T-helper 2 cell treated with Interferon-gamma antibody and Interleukin-4, amounts not matched to agents 5 μg/mL and 100 μg/mL, for 36 hours (primary cell): Measurements from ENCODE around the gene CD274.

Experiments
- DNase-seq: peaks from one replicate; pipeline ENCODE4 v3.0.0; 2021; ENCODE audit warnings: low spot score
- H3K27ac Mint-ChIP-seq: one replicate; pipeline ENCODE4 v1.8.0; 2021; ENCODE audit warnings: mild to moderate bottlenecking, mixed read lengths
- H3K27me3 Mint-ChIP-seq: one replicate; pipeline ENCODE4 v1.8.0; 2021; ENCODE audit warnings: low read depth, mixed read lengths
- H3K36me3 Mint-ChIP-seq: one replicate; pipeline ENCODE4 v1.8.0; 2021; ENCODE audit warnings: low read depth, mixed read lengths
- H3K4me1 Mint-ChIP-seq: one replicate; pipeline ENCODE4 v1.8.0; 2021; ENCODE audit warnings: low read depth, mixed read lengths
- H3K4me3 Mint-ChIP-seq: one replicate; pipeline ENCODE4 v1.8.0; 2022; ENCODE audit warnings: mild to moderate bottlenecking, moderate library complexity, mixed read lengths
- H3K9me3 Mint-ChIP-seq: one replicate; pipeline ENCODE4 v1.8.0; 2021; ENCODE audit warnings: mixed read lengths

The CD274 gene

DNA sequence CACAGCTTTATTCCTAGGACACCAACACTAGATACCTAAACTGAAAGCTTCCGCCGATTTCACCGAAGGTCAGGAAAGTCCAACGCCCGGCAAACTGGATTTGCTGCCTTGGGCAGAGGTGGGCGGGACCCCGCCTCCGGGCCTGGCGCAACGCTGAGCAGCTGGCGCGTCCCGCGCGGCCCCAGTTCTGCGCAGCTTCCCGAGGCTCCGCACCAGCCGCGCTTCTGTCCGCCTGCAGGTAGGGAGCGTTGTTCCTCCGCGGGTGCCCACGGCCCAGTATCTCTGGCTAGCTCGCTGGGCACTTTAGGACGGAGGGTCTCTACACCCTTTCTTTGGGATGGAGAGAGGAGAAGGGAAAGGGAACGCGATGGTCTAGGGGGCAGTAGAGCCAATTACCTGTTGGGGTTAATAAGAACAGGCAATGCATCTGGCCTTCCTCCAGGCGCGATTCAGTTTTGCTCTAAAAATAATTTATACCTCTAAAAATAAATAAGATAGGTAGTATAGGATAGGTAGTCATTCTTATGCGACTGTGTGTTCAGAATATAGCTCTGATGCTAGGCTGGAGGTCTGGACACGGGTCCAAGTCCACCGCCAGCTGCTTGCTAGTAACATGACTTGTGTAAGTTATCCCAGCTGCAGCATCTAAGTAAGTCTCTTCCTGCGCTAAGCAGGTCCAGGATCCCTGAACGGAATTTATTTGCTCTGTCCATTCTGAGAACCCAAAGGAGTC is at the start of gene CD274:
TSS of gene CD274 (plus strand) at position 184 of the 733 bp plus-strand sequence. CDS start 5,572 bp downstream, outside the sequence.
- Mint-ChIP-seq H3K4me3 (peak within 1 kb of the TSS; percentile 89), H3K4me1 (peaks cover 61% of the 10 kb centered on the region), H3K36me3 (peaks cover 9% of the 10 kb centered on the region), H3K27ac (peak within 1 kb of the TSS; percentile 94), H3K27me3 (no peaks in the 10 kb centered on the region), H3K9me3 (no peaks in the 10 kb centered on the region)
- peak; percentile 93 for DNase-seq

DNA sequence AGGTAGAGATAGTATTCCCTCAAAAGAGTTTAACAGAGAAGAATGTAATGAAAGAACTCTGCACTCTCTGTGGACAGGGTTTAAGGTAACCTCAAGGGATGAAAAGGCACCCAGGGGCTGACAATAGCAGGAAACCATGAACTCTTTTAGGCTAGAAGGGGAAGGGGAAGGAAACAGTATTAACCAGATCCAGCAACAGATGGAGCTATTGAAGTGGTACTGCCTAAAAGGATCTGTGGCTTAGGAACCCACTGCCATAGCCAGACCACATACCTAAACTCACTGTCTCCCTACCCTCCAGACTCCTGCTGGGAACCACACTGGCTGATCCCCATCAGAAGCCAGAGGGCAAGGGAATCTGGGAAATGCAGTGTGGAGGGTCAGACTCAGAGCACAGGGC is 48.1 kb upstream of the CD274 start:
- peaks cover 23% of the 10 kb centered on the region for H3K36me3 Mint-ChIP-seq
- H3K27me3 Mint-ChIP-seq, result no peaks in the 10 kb centered on the region
- H3K4me1 Mint-ChIP-seq, result peaks cover 15% of the 10 kb centered on the region
- H3K9me3 Mint-ChIP-seq, result peaks cover 29% of the 10 kb centered on the region
- H3K27ac Mint-ChIP-seq, result no peak overlapping the region
- no peak overlapping the region for H3K4me3 Mint-ChIP-seq
- DNase-seq, result no peak

DNA sequence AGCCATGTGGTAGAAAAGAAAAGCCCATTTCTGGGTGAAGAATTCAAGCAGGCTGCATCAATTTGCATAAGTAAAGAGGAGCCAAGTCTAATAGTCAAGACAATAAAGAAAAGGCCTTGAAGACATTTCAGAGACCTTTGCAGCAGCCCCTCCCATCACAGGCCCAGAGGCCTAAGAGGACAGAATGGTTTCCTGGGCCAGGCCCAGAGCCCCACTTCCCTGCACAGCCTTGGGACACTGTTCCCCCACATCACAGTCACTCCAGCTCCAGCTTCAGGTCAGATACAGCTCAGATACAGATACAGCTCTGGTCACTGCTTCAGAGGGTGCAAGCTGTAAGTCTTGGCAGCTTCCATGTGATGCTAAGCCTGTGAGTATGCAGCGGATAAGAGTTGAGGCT is 41.7 kb upstream of the CD274 start:
- Mint-ChIP-seq H3K4me1 (peaks cover 3% of the 10 kb centered on the region), H3K36me3 (peaks cover 54% of the 10 kb centered on the region), H3K27me3 (no peaks in the 10 kb centered on the region), H3K4me3 (no peak overlapping the region), H3K9me3 (peaks cover 59% of the 10 kb centered on the region), H3K27ac (no peak overlapping the region)
- DNase-seq, result no peak

DNA sequence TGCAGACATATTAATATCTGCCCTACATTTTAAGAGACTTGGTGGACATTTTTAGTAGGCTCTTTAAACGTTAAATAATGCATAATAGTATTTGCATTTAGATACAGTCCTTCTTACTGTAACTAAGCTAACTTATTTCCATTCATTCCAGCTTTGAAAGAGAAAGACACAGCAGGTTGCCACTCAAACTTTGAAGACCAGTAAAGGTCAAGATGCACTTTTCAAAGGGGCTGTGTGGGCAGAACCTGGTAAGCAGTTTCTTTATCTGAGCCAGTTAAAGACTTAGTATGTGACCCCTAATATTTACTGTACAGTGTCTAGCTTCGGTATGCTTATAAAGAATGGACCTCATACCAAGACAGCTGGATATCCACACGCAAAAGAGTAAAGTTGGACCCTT is 33.4 kb upstream of the CD274 start:
- peaks cover 6% of the 10 kb centered on the region for H3K4me1 Mint-ChIP-seq
- H3K9me3 Mint-ChIP-seq, result peaks cover 12% of the 10 kb centered on the region
- peaks cover 14% of the 10 kb centered on the region for H3K36me3 Mint-ChIP-seq
- no peaks in the 10 kb centered on the region for H3K27me3 Mint-ChIP-seq
- no peak for DNase-seq
- no peak overlapping the region for H3K27ac Mint-ChIP-seq
- H3K4me3 Mint-ChIP-seq, result no peak overlapping the region

DNA sequence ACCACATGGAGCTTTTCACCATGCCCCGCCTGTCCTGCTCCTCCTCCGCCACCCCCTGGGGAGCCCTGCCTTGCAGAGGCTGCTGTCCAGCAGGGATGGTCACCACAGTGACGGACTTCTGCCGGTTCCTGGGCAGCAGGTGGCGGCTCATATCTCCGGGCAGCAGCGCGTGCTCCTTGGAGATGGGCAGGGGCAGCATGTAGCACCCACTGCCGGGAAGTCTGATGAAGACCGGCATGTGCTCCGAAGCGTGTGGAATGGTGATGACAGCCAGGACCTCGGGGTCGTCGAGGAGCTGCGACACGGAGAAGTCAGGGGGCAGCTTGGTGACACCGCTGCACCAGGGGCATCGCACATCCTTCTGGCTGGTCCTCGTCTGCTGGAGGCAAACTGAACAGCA is 31.9 kb upstream of the CD274 start:
- H3K9me3 Mint-ChIP-seq, result peaks cover 4% of the 10 kb centered on the region
- no peaks in the 10 kb centered on the region for H3K27me3 Mint-ChIP-seq
- H3K4me1 Mint-ChIP-seq, result peaks cover 6% of the 10 kb centered on the region
- peaks cover 6% of the 10 kb centered on the region for H3K36me3 Mint-ChIP-seq
- no peak overlapping the region for H3K27ac Mint-ChIP-seq
- DNase-seq, result no peak
- H3K4me3 Mint-ChIP-seq, result no peak overlapping the region

DNA sequence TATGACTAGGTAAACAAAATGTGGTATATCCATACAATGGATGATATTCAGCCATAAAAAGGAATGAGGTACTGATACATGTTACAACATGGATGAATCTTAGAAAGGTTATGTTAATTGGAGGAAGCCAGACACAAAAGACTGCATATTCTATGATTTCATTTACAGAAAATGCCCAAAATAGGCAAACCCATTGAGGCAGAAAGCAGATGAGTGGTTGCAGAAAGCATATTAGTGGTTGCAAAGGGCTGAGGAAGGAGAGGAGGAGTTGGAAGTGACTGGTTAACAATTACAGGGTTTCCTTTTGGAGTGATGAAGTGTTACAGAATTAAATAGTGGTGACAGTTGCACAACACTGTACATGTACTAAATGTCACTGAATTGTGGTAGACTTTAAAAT is 30.4 kb upstream of the CD274 start:
- Mint-ChIP-seq H3K27ac (no peak overlapping the region), H3K4me3 (no peak overlapping the region), H3K36me3 (peaks cover 3% of the 10 kb centered on the region), H3K4me1 (peaks cover 6% of the 10 kb centered on the region), H3K27me3 (no peaks in the 10 kb centered on the region), H3K9me3 (no peaks in the 10 kb centered on the region)
- DNase-seq, result no peak

DNA sequence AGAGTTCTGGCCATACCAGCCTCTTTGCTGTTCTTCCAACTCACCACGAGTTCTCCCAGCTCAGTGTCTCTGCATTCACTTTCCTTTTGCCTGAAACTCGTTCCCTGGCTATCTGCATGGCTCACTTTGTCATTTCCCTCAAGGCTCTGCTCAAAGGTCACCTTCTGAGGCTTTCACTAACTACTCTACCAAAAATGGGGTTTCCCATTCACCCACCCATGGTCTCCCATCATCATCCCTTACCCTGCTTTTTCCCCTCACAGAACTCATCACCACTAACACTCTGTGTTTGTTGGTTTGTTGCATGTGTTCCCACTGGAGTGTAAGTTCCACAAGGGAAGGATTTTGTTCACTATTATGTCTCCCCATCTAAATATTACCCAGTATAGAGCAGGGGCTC is 29.2 kb upstream of the CD274 start:
- no peak overlapping the region for H3K4me3 Mint-ChIP-seq
- no peak overlapping the region for H3K27ac Mint-ChIP-seq
- peaks cover 3% of the 10 kb centered on the region for H3K36me3 Mint-ChIP-seq
- no peaks in the 10 kb centered on the region for H3K9me3 Mint-ChIP-seq
- H3K4me1 Mint-ChIP-seq, result peaks cover 6% of the 10 kb centered on the region
- no peak for DNase-seq
- no peaks in the 10 kb centered on the region for H3K27me3 Mint-ChIP-seq

DNA sequence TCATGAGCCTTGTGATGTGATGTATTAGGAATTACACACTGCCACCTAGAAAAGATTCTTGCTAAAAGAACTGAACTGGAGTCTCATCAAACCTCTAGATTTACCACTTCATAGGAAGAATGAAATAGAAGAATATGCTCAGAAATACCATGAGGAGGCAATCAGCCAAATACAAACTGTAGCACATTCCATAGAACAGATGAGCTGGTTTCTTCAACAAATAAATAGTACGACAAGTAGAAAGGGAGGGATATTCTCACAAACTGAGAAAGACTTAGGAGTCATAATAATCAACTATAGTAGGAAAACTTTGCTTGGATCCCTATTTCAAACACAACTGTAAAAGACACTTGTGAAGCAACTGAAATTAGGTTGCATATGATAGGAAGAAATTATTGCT is 28.1 kb upstream of the CD274 start:
- peaks cover 6% of the 10 kb centered on the region for H3K4me1 Mint-ChIP-seq

DNA sequence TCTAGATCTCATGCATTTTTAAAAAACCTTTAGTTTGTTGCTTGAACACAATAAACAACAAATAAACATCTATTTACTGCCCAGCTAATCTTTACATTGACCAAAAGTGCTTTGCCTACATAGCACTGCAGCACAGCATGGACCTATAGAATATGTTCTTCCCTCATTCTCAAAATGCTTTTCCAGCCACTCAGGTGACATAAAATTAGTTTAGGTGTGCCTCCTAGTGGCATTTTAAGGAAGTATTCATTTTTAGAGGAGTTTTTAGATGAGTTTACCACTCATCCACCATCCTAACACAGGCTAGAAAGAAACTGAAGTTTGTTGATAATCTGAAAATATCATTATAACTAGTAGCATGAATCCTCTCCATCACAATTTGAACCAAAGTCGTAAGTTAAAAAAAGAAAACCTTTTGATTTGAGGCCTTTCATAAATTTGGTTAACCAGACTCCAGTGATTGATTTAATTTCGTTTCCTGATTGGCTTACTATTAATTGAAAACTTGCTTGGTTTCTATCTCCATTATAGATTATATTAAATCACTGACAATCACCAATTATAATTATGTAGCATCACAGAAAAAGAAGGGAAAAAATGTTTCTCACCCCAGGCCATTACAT is 25.2 kb upstream of the CD274 start:
- H3K9me3 Mint-ChIP-seq, result no peaks in the 10 kb centered on the region
- no peak for DNase-seq
- no peak overlapping the region for H3K4me3 Mint-ChIP-seq
- H3K27me3 Mint-ChIP-seq, result no peaks in the 10 kb centered on the region
- H3K36me3 Mint-ChIP-seq, result no peaks in the 10 kb centered on the region
- H3K27ac Mint-ChIP-seq, result no peak overlapping the region
- peaks cover 6% of the 10 kb centered on the region for H3K4me1 Mint-ChIP-seq

More for the DNA sequence above, 28.1 kb upstream of the CD274 start:
- H3K27ac Mint-ChIP-seq, result no peak overlapping the region
- no peak for DNase-seq
- H3K4me3 Mint-ChIP-seq, result no peak overlapping the region
- no peaks in the 10 kb centered on the region for H3K9me3 Mint-ChIP-seq
- no peaks in the 10 kb centered on the region for H3K27me3 Mint-ChIP-seq
- H3K36me3 Mint-ChIP-seq, result peaks cover 2% of the 10 kb centered on the region

DNA sequence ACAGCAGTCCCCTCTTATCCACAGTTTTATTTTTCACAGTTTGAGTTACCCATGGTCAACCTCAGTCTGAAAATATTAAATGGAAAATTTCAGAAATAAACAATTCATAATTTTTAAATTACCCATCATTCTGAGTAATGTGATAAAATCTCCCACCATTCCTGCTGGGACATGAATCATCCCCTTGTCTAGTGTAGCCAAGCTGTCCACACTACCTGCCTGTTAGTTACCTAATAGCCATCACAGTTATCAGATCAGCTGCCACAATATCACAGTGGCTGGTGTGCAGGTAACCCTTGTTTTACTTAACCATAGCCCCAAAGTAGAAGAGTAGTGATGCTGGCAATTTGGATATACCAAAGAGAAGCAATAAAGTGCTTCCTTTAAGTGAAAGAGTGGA is 23.3 kb upstream of the CD274 start:
- no peak for DNase-seq
- H3K27me3 Mint-ChIP-seq, result no peaks in the 10 kb centered on the region
- H3K9me3 Mint-ChIP-seq, result no peaks in the 10 kb centered on the region
- H3K27ac Mint-ChIP-seq, result no peak overlapping the region
- no peak overlapping the region for H3K4me3 Mint-ChIP-seq
- peaks cover 6% of the 10 kb centered on the region for H3K36me3 Mint-ChIP-seq
- H3K4me1 Mint-ChIP-seq, result no peaks in the 10 kb centered on the region

DNA sequence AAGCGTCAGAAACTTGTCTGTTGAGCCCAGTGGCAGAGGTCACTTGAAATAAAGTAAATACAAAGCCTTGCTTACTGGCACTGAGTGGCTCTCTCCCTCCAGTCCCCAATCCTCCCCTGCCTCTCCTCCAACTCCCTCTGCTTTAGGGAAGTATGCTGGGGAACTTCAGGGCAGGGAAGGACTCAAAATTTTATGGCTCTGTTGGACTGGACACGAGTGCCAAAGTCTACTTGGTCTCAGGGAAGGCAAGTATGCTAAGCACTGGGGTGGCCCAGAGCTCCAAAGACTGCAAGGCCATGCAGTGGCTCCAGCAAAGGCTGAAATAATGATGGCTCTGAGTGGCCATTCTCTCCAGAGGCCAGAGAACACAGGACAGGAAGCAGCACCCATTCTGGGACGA is 22.2 kb upstream of the CD274 start:
- H3K27me3 Mint-ChIP-seq, result no peaks in the 10 kb centered on the region
- no peak for DNase-seq
- peaks cover 15% of the 10 kb centered on the region for H3K36me3 Mint-ChIP-seq
- H3K4me1 Mint-ChIP-seq, result no peaks in the 10 kb centered on the region
- H3K9me3 Mint-ChIP-seq, result no peaks in the 10 kb centered on the region
- no peak overlapping the region for H3K4me3 Mint-ChIP-seq
- no peak overlapping the region for H3K27ac Mint-ChIP-seq

DNA sequence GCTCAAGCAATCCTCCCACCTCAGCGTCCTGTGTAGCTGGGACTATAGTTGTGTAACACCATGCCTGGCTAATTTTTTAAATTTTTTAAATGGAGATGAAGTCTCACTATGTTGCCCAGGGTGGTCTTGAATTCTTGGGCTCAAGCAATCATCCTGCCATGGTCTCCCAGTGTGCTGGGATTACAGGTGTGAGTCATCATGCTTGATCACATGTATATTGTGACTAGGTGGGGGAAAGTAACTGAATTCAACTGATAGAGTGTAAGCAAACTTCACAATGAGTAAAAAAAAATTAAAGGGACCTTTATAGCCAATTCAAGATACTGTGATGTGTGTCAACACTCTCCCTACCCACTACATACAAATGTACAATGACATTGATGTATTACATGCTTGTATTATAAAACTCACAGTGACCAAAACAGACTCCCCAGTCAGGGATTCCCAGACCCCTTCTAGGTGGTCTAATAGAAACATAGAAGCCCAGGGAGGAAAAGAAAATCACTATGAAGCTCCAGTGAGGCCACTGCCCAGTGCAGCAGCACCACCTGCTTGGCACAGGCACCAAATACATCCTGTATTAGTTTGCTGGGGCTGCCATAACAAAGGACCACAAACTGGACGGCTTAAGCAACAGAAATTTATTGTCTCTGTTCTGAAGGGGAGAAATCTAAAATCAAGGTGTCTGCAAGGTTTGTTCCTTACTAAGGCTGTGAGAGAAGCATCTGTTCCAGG is 21.4 kb upstream of the CD274 start:
- Mint-ChIP-seq H3K27me3 (no peaks in the 10 kb centered on the region), H3K36me3 (peaks cover 18% of the 10 kb centered on the region), H3K27ac (no peak overlapping the region), H3K9me3 (no peaks in the 10 kb centered on the region), H3K4me1 (no peaks in the 10 kb centered on the region), H3K4me3 (no peak overlapping the region)
- no peak for DNase-seq

DNA sequence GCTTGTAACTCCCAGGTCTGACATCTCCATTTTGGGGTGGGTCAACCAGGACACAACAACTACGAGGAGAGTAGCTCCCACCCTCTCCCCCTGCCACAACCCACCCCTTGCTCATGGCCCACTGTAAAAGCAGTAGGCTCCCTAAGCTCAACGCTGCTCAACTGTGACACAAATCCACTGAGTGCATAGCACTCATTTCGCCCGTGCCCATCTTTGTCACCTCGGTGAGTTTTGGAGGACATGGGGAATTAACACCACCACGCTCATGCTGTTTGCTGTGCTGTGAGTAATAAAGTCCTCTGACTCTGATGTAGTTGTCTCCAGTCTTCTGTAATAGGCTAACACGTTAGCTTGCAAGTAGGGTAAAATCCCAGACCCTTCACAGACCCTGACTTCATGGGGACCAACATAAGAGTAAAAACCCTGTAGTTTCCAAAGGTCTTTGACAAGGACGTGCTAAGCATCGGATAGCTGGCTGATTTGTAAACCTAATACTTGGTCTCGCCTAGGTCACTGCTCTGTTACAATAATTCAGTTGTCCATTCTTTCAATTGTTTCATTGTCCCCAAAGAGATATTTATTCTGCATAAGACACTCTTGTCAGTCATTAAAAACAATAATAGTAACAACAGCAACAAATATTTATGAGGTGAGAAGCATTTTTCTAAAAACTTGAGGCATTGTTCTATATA is 20.3 kb upstream of the CD274 start:
- H3K27ac Mint-ChIP-seq, result no peak overlapping the region
- no peaks in the 10 kb centered on the region for H3K4me1 Mint-ChIP-seq
- no peak for DNase-seq
- no peaks in the 10 kb centered on the region for H3K9me3 Mint-ChIP-seq
- H3K27me3 Mint-ChIP-seq, result no peaks in the 10 kb centered on the region
- no peak overlapping the region for H3K4me3 Mint-ChIP-seq
- peaks cover 22% of the 10 kb centered on the region for H3K36me3 Mint-ChIP-seq

DNA sequence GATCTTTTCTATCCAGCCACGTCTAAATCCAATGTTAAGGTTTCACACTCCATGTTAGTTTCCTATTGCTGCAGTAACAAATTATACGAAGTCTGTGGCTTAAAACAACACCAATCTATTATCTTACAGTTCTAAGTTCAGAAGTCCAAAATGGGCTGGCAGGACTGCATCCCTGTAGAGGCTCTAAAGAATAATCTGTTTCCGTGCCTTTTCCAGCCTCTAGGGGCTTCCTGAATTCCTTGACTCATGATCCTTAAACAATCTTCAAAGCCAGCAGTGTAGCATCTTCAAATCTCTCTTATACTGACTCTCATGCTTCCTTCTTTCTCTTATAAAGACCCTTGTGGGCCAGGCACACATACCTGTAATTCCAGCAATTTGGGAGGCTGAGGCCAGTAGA is 19.4 kb upstream of the CD274 start:
- no peaks in the 10 kb centered on the region for H3K27me3 Mint-ChIP-seq
- DNase-seq, result no peak
- H3K4me1 Mint-ChIP-seq, result peaks cover 4% of the 10 kb centered on the region
- H3K36me3 Mint-ChIP-seq, result peaks cover 31% of the 10 kb centered on the region
- H3K4me3 Mint-ChIP-seq, result no peak overlapping the region
- H3K27ac Mint-ChIP-seq, result no peak overlapping the region
- H3K9me3 Mint-ChIP-seq, result peaks cover 3% of the 10 kb centered on the region
